CD4-positive, alpha-beta memory T cell (primary cell): Measurements from ENCODE around the gene PMS1. TPM values are rescaled to one million over a fixed set of nuclear protein-coding genes. Genes with fewer than 3 reads are reported as not detected.

Source experiments
- CTCF ChIA-PET: fragments of 350-600 bp; sonication (Branson Sonifier 250); formaldehyde crosslinking; loops from one replicate; lab custom pipeline; 2021; ENCODE audit warnings: inconsistent platforms; ENCODE audit not compliant: partially characterized antibody; lab: Charles Lee
- POLR2A ChIA-PET: fragments of 350-600 bp; sonication (Branson Sonifier 250); formaldehyde crosslinking; loops from one replicate; lab custom pipeline; 2021; ENCODE audit not compliant: partially characterized antibody; lab: Charles Lee
- DNase-seq, 5 donors: peaks; one replicate each; pipeline versions ENCODE4 v3.0.0 to v3.0.0-alpha.2; 2020 to 2022; ENCODE audit warnings: mixed read lengths in 1 of 5
- H3K27ac ChIP-seq: one replicate; pipeline ENCODE4 v1.7.0; 2013; ENCODE audit warnings: low read depth, low read length
- H3K27me3 ChIP-seq: 2 replicates; pipeline ENCODE4 v1.7.0; 2013; ENCODE audit warnings: mild to moderate bottlenecking, low read length, moderate library complexity; ENCODE audit not compliant: insufficient read depth
- H3K36me3 ChIP-seq: 2 replicates; pipeline ENCODE4 v1.7.0; 2013; ENCODE audit warnings: mild to moderate bottlenecking, low read length, moderate library complexity; ENCODE audit not compliant: insufficient read depth
- H3K4me1 ChIP-seq: 2 replicates; pipeline ENCODE4 v1.7.0; 2013; ENCODE audit warnings: mild to moderate bottlenecking, low read length, moderate library complexity; ENCODE audit not compliant: insufficient read depth
- H3K4me3 ChIP-seq, 2 donors: one replicate each; pipeline ENCODE4 v1.7.0; 2013; ENCODE audit warnings: low read length in 2 of 2, mild to moderate bottlenecking in 1 of 2
- H3K9me3 ChIP-seq, 2 donors: one replicate each; pipeline ENCODE4 v1.7.0; 2013; ENCODE audit warnings: low read length in 2 of 2, control low read depth in 1 of 2; ENCODE audit not compliant: control insufficient read depth in 1 of 2
- H3K27ac Mint-ChIP-seq, 7 donors: one replicate each; pipeline ENCODE4 v1.8.0; 2020 to 2021; ENCODE audit warnings: mixed read lengths in 7 of 7, mild to moderate bottlenecking in 6 of 7, inconsistent platforms in 3 of 7, moderate library complexity in 3 of 7
- H3K27me3 Mint-ChIP-seq, 2 donors: one replicate each; pipeline ENCODE4 v1.8.0; 2020 to 2021; ENCODE audit warnings: mixed read lengths in 2 of 2
- H3K36me3 Mint-ChIP-seq, 2 donors: one replicate each; pipeline ENCODE4 v1.8.0; 2020 to 2021; ENCODE audit warnings: mixed read lengths in 2 of 2, inconsistent platforms in 1 of 2, mild to moderate bottlenecking in 1 of 2
- H3K4me1 Mint-ChIP-seq, 4 donors: one replicate each; pipeline ENCODE4 v1.8.0; 2020 to 2021; ENCODE audit warnings: mixed read lengths in 4 of 4, mild to moderate bottlenecking in 1 of 4
- H3K4me3 Mint-ChIP-seq, 8 donors: one replicate each; pipeline ENCODE4 v1.8.0; 2020 to 2021; ENCODE audit warnings: mixed read lengths in 8 of 8, mild to moderate bottlenecking in 7 of 8, moderate library complexity in 6 of 8, inconsistent platforms in 3 of 8
- H3K9me3 Mint-ChIP-seq, 8 donors: one replicate each; pipeline ENCODE4 v1.8.0; 2020 to 2021; ENCODE audit warnings: mixed read lengths in 8 of 8, mild to moderate bottlenecking in 5 of 8, inconsistent platforms in 3 of 8, moderate library complexity in 1 of 8
- intact Hi-C: fragments of 100-400 bp; cut with micrococcal nuclease; formaldehyde crosslinking; loops from one replicate; pipeline ENCODE4 v1.15.1; 2023
- polyA plus RNA-seq, 2 donors: library from polyadenylated mRNA; unstranded; fragments of 300-500 nt; fragmentation: Illumina TruSeq; gene quantifications; one replicate each; pipeline ENCODE4 v1.2.3, GENCODE V29; 2021
- total RNA-seq, 2 experiments: library from RNA; stranded (reverse); gene quantifications; one replicate each; pipeline ENCODE4 v1.2.3, GENCODE V29; 2021

Gene PMS1
- total and polyA plus RNA-seq, 4 experiments from 2014 or later: 9.1 to 35.1 (median 22.6) TPM

DNA sequence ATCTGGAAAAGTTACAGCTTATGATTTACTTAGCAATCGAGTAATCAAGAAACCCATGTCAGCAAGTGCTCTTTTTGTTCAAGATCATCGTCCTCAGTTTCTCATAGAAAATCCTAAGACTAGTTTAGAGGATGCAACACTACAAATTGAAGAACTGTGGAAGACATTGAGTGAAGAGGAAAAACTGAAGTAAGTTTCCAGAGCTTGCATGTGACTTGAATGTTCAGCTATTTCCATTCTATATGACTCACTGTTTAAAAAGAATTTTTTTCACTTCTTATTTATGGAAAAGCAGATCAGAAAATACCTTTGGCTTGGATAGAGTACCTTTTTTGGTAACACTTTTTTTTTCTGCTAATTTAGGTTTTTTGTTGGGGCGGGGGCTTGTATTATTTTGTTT, 70.7 kb downstream of the PMS1 start:
- no peak overlapping the region for H3K4me3 ChIP-seq
- DNase-seq: no peak
- Mint-ChIP-seq H3K27me3 (no peaks in the 10 kb centered on the region), H3K36me3 (peaks cover 29 to 52% of the 10 kb centered on the region in 2 donors), H3K4me1 (no peaks in the 10 kb centered on the region), H3K9me3 (no peaks in the 10 kb centered on the region), H3K27ac (no peak overlapping the region), H3K4me3 (no peak overlapping the region)
- ChIA-PET POLR2A (interaction anchor here (0.5 kb wide), 1 partner anchor 545 kb away, joined by 3 read pairs; no protein-coding TSS in a partner anchor), CTCF (no interaction called here)
- H3K27ac ChIP-seq: no peak overlapping the region
- no peaks in the 10 kb centered on the region for H3K4me1 ChIP-seq
- intact Hi-C loops: no loop called here
- H3K27me3 ChIP-seq: no peaks in the 10 kb centered on the region
- H3K36me3 ChIP-seq: no peaks in the 10 kb centered on the region
- H3K9me3 ChIP-seq: no peaks in the 10 kb centered on the region

DNA sequence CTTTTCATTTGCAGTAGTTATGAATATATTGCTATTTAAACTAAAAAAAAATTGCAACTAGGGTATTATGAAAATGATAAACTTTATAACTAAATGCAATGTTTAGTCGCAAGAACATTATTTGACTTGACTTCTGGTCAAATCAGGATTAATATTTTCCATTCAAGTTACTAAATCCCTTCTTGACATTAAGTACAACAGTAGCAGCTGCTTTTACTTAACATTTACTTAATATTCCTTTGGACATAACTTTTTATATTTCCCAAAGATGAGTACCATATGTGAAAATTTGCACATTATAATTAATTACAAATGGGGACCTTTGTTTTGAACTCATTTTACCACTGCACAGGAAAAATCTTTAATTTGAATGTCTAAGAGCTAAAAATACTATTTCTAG, 74.0 kb downstream of the PMS1 start:
- no peak for DNase-seq
- Histone ChIP-seq H3K4me3 (no peak overlapping the region), H3K4me1 (no peaks in the 10 kb centered on the region), H3K27ac (no peak overlapping the region), H3K27me3 (no peaks in the 10 kb centered on the region), H3K9me3 (no peaks in the 10 kb centered on the region), H3K36me3 (no peaks in the 10 kb centered on the region)
- H3K9me3 Mint-ChIP-seq: no peaks in the 10 kb centered on the region
- ChIA-PET POLR2A (no interaction called here), CTCF (no interaction called here)
- intact Hi-C loops: no loop called here
- peaks cover 25 to 48% of the 10 kb centered on the region in 2 donors for H3K36me3 Mint-ChIP-seq
- H3K27ac Mint-ChIP-seq: no peak overlapping the region
- H3K4me3 Mint-ChIP-seq: no peak overlapping the region
- no peaks in the 10 kb centered on the region for H3K27me3 Mint-ChIP-seq
- H3K4me1 Mint-ChIP-seq: no peaks in the 10 kb centered on the region

DNA sequence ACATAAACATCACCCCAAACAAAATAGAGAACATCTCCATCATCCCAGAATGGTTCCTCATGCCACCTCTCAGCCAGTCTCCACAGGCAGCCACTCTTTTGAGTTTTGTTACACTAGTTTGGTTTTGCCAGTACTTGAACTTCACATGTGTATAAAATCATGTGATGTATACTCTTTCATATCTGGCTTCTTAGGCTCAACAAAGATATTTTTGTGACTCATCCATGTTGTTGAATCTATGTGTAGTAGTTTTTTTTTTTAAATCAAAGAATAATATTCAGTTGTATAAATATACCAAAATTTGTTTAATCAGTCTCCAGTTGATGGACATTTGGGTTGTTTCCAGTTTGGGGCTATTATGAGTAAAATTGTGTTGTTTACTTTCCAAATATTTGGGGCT, 75.9 kb downstream of the PMS1 start:
- intact Hi-C loops: no loop called here
- no peaks in the 10 kb centered on the region for H3K9me3 Mint-ChIP-seq
- ChIA-PET POLR2A (no interaction called here), CTCF (no interaction called here)
- no peaks in the 10 kb centered on the region for H3K36me3 ChIP-seq
- peaks cover 21 to 46% of the 10 kb centered on the region in 2 donors for H3K36me3 Mint-ChIP-seq
- H3K27ac ChIP-seq: no peak overlapping the region
- DNase-seq: no peak
- no peaks in the 10 kb centered on the region for H3K9me3 ChIP-seq
- H3K4me1 ChIP-seq: no peaks in the 10 kb centered on the region
- H3K27me3 Mint-ChIP-seq: no peaks in the 10 kb centered on the region
- H3K27me3 ChIP-seq: no peaks in the 10 kb centered on the region
- H3K4me1 Mint-ChIP-seq: no peaks in the 10 kb centered on the region
- no peak overlapping the region for H3K4me3 ChIP-seq
- no peak overlapping the region for H3K27ac Mint-ChIP-seq
- H3K4me3 Mint-ChIP-seq: no peak overlapping the region

DNA sequence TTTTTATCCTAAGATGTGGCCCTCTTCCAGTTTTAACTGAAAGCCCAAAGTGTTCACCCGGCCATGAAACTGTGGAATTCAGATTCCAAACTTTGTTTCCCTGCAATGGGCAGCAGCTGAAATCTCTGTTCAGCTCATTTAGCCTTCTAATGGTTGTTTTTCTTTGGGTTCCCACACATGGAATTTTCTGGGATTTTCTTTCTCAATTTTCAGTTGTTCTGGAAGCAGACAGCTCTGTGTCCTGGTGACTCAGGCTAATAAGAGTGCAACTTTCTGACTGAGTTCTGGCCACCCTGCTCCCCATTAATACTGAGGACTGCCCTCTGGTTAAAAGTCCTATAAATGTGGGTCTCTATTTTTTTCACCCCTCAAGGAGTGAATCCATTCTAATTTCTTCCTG, 78.5 kb downstream of the PMS1 start:
- Histone ChIP-seq H3K27me3 (no peaks in the 10 kb centered on the region), H3K36me3 (peaks cover 2% of the 10 kb centered on the region), H3K4me1 (no peaks in the 10 kb centered on the region), H3K4me3 (no peak overlapping the region), H3K9me3 (no peaks in the 10 kb centered on the region), H3K27ac (no peak overlapping the region)
- Mint-ChIP-seq H3K27ac (no peak overlapping the region), H3K4me3 (no peak overlapping the region), H3K9me3 (no peaks in the 10 kb centered on the region), H3K36me3 (peaks cover 24 to 46% of the 10 kb centered on the region in 2 donors), H3K27me3 (no peaks in the 10 kb centered on the region), H3K4me1 (no peaks in the 10 kb centered on the region)
- POLR2A ChIA-PET: no interaction called here
- intact Hi-C loops: no loop called here
- DNase-seq: no peak
- CTCF ChIA-PET: no interaction called here

DNA sequence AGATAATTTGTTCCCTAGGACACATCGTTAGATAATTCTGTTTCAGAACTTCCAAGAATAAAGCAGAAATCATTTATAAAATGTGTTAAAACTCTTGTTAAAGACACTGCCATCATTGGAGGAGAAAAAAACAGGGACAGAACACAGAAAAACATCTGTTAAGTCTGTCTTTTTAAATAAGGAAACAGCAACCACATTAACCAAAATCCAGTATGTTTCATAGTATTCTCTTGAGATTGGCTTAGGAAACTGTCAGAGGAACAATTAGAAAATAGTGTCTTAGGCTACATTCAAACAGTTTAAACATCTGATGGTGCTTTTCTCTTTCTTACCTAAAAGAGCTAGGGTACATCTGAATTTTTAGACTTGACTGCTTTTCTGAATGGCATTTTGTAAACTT, 81.6 kb downstream of the PMS1 start:
- intact Hi-C loops: no loop called here
- no peak overlapping the region for H3K4me3 Mint-ChIP-seq
- H3K9me3 Mint-ChIP-seq: no peaks in the 10 kb centered on the region
- Histone ChIP-seq H3K27ac (no peak overlapping the region), H3K9me3 (no peaks in the 10 kb centered on the region), H3K4me3 (no peak overlapping the region), H3K4me1 (no peaks in the 10 kb centered on the region), H3K27me3 (no peaks in the 10 kb centered on the region), H3K36me3 (peaks cover 5% of the 10 kb centered on the region)
- peaks cover 25 to 42% of the 10 kb centered on the region in 2 donors for H3K36me3 Mint-ChIP-seq
- H3K4me1 Mint-ChIP-seq: no peaks in the 10 kb centered on the region
- no peaks in the 10 kb centered on the region for H3K27me3 Mint-ChIP-seq
- DNase-seq: no peak
- ChIA-PET POLR2A (no interaction called here), CTCF (no interaction called here)
- H3K27ac Mint-ChIP-seq: no peak overlapping the region

DNA sequence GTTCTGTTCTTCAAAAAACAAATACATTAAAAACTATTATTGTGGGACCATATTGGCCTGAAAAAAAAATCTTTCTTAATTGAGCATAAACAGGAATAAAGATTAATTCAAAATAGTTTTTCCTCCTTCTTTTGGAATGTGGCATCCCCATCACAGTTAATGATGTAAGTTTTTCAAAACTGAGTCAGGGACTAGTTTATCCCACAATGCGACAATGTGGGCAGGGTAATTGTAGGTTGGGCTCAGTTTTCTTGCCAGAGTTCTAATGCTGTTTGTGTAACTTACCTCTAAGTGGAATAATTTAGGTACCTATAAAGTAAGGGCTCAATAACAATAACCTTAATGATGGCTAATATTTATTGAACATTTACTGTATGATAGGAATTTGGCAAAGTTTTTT, 82.0 kb downstream of the PMS1 start:
- Histone ChIP-seq H3K27ac (no peak overlapping the region), H3K9me3 (no peaks in the 10 kb centered on the region), H3K4me3 (no peak overlapping the region), H3K4me1 (no peaks in the 10 kb centered on the region), H3K27me3 (no peaks in the 10 kb centered on the region), H3K36me3 (peaks cover 5% of the 10 kb centered on the region)
- Mint-ChIP-seq H3K4me3 (no peak overlapping the region), H3K36me3 (peaks cover 25 to 45% of the 10 kb centered on the region in 2 donors), H3K9me3 (no peaks in the 10 kb centered on the region), H3K27me3 (no peaks in the 10 kb centered on the region), H3K27ac (no peak overlapping the region), H3K4me1 (no peaks in the 10 kb centered on the region)
- ChIA-PET POLR2A (no interaction called here), CTCF (no interaction called here)
- intact Hi-C loops: no loop called here
- DNase-seq: no peak

DNA sequence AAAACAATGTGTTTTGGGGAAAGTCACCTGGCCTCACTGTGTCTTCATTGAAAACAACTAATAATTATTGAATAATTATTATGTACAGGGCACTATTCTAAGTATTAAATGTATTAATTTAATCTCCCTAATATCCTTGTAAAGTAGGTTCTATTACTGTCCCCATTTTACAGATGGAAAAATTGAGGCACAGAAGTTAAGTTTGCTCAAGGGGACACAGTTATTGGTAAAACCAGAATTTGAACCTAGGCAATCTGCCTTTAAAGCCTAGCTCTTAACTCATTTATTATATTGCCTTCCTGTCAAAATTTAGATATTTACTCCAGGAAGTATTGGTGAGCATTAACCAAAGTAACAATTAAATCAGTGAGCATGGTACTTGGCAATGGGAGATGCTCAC, 84.6 kb downstream of the PMS1 start:
- H3K9me3 Mint-ChIP-seq: no peaks in the 10 kb centered on the region
- ChIA-PET POLR2A (no interaction called here), CTCF (no interaction called here)
- H3K27me3 Mint-ChIP-seq: no peaks in the 10 kb centered on the region
- H3K36me3 ChIP-seq: peaks cover 5% of the 10 kb centered on the region
- H3K4me3 Mint-ChIP-seq: no peak overlapping the region
- H3K4me3 ChIP-seq: no peak overlapping the region
- H3K27me3 ChIP-seq: no peaks in the 10 kb centered on the region
- no peaks in the 10 kb centered on the region for H3K4me1 ChIP-seq
- intact Hi-C loops: no loop called here
- no peak overlapping the region for H3K27ac ChIP-seq
- H3K36me3 Mint-ChIP-seq: peaks cover 20 to 43% of the 10 kb centered on the region in 2 donors
- H3K9me3 ChIP-seq: no peaks in the 10 kb centered on the region
- peaks cover 0 to 2% (median 0%) of the 10 kb centered on the region in 4 donors for H3K4me1 Mint-ChIP-seq
- no peak overlapping the region for H3K27ac Mint-ChIP-seq
- DNase-seq: no peak
